K562 (cell line): ENCODE measurements around the gene CCR5AS.

Experiments
- ATF1 ChIP-seq, 2 experiments: fragments of 450-650 bp in 1 of 2; IDR thresholded peaks; 2 replicates each; pipeline ENCODE4 v1.6.1; 2016; ENCODE audit warnings: missing compliant biosample characterization in 1 of 2, missing genetic modification characterization in 1 of 2
- CREM ChIP-seq: IDR thresholded peaks from 2 replicates; pipeline ENCODE4 v1.6.1; 2014; ENCODE audit warnings: antibody characterized with exemption, low read depth
- CTCF ChIP-seq, 3 experiments: IDR thresholded peaks in 2 of 3; conservative IDR thresholded peaks in 1 of 3; 2 replicates each; pipeline ENCODE4 v1.5.1; 2011 to 2012; ENCODE audit warnings: low read length in 3 of 3, mild to moderate bottlenecking in 3 of 3, control low read depth in 2 of 3, improper control_type of control experiment in 1 of 3, inconsistent platforms in 1 of 3, low read depth in 1 of 3, mixed read lengths in 1 of 3, moderate library complexity in 1 of 3; ENCODE audit not compliant: insufficient read depth in 2 of 3
- E2F4 ChIP-seq: sonication (generic); formaldehyde crosslinking; IDR thresholded peaks from 2 replicates; pipeline ENCODE4 v1.8.0; 2022; ENCODE audit warnings: mild to moderate bottlenecking, low read depth, missing genetic modification reagents
- ELF1 ChIP-seq: fragments of 200-800 bp; sonication (Bioruptor generic); IDR thresholded peaks from 2 replicates; pipeline ENCODE4 v1.6.1; 2016; ENCODE audit warnings: missing genetic modification characterization, missing compliant biosample characterization
- ERF ChIP-seq: fragments of 450-650 bp; formaldehyde crosslinking; IDR thresholded peaks from 2 replicates; pipeline ENCODE4 v1.4.0; 2020; ENCODE audit warnings: mild to moderate bottlenecking, mixed read lengths
- KLF1 ChIP-seq: fragments of 450-650 bp; IDR thresholded peaks from 2 replicates; pipeline ENCODE4 v1.6.1; 2016; ENCODE audit warnings: missing genetic modification characterization, missing compliant biosample characterization
- NBN ChIP-seq: fragments of 450-650 bp; IDR thresholded peaks from 2 replicates; pipeline ENCODE4 v1.6.1; 2016; ENCODE audit warnings: low read depth, mild to moderate bottlenecking
- PCBP1 ChIP-seq: fragments of 200-400 bp; formaldehyde crosslinking; IDR thresholded peaks from 2 replicates; pipeline ENCODE4 v1.6.1; 2018; ENCODE audit warnings: mild to moderate bottlenecking, low read depth, low read length; ENCODE audit not compliant: poor library complexity, severe bottlenecking
- SREBF1 ChIP-seq: fragments of 150-350 bp; IDR thresholded peaks from 2 replicates; pipeline ENCODE4 v1.6.1; 2014; ENCODE audit warnings: antibody characterized with exemption, low read depth, low read length, borderline replicate concordance
- ZBTB40 ChIP-seq, 2 experiments: fragments of 450-650 bp in 1 of 2; sonication (generic) in 1 of 2; formaldehyde crosslinking in 1 of 2; IDR thresholded peaks; 2 replicates each; pipeline versions ENCODE4 v1.7.1 to v1.9.0; 2016 to 2022; ENCODE audit warnings: inconsistent platforms in 1 of 2, mild to moderate bottlenecking in 1 of 2, missing genetic modification reagents in 1 of 2
- ZNF143 ChIP-seq: sonication (generic); formaldehyde crosslinking; IDR thresholded peaks from 2 replicates; pipeline ENCODE4 v1.9.0; 2022; ENCODE audit warnings: mild to moderate bottlenecking, missing genetic modification reagents
- ZNF408 ChIP-seq: fragments of 250-450 bp; sonication (Bioruptor Pico); IDR thresholded peaks from 2 replicates; pipeline ENCODE4 v1.4.0; 2020; ENCODE audit warnings: low read depth, mild to moderate bottlenecking, moderate library complexity
- TF ChIP-seq, protein P1 (sequence below): fragments of 250-450 bp; sonication (Bioruptor Pico); IDR thresholded peaks from 2 replicates; pipeline ENCODE4 v1.8.0; 2021; ENCODE audit warnings: moderate library complexity, mild to moderate bottlenecking, inconsistent platforms

CCR5AS gene

DNA sequence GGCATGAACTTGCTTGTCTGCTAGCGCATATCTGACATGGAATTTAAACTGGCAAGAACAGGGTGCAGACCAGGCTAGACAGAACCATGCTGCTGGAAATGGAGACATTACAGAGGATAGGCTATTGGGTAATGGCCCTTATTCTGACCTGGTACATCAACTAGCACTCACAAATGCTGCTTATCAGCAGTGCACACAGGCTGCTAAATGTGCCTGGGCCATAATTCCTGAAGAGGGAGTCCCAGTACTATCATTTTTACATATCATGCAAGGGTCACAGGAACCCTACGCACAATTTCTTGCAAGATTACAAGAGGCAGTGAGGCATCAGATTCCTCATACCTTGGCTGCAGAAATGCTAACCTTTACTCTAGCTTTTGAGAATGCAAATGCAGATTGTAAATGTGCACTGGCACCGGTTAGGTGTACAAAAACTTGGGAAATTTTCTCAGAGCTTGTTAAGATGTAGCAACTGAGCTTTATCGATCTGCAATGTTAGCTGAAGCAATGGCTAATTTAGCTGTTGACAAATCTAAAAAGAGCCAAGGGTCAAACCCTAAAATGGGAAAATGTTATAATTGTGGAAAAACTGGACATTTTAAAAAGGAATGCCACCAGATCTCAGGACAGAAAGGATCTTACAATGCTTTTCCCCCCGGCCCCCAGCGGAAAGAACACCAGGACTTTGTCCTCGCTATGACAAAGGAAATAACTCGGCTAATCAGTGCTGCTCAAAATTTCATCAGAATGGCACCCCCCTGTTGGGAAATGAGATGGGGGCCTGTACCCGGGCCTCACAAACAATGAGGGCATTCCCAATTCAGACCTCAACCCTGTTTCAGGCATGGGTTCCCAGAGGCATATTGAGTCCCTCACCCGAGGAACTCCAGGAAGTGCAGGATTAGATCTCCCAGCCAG lies 21.3 kb upstream of the CCR5AS start (continued):
- no peak for TF ChIP-seq ZBTB40 (IDR thresholded peaks at IDR 0.05)
- no peak for TF ChIP-seq ZBTB40 (CRISPR knock-in tag; IDR thresholded peaks at IDR 0.05)
- TF ChIP-seq ZNF408 (CRISPR knock-in tag), result no peak
- TF ChIP-seq SREBF1, result no peak
- TF ChIP-seq, protein P1, sequence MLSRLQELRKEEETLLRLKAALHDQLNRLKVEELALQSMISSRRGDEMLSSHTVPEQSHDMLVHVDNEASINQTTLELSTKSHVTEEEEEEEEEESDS (CRISPR knock-in tag), result no peak
- TF ChIP-seq ELF1 (tag), result no peak
- TF ChIP-seq CTCF (IDR thresholded peaks at IDR 0.05 in 2 of 3, conservative IDR thresholded peaks at IDR 0.05 in 1 of 3; ENCODE audit: insufficient read depth in 2 of 3, low read depth in 1 of 3, low read length in 3 of 3), result peak; percentile 39 to 72 (median 51)
- TF ChIP-seq CREM, result peak; percentile 62
- TF ChIP-seq ZNF143, result no peak
- TF ChIP-seq NBN, result no peak
- TF ChIP-seq PCBP1, result no peak
- no peak for TF ChIP-seq ERF
- no peak for TF ChIP-seq E2F4
- TF ChIP-seq ATF1 (CRISPR knock-in tag; IDR thresholded peaks at IDR 0.05), result no peak
- peak; percentile 34; the same call in 1 of the 2 replicates for TF ChIP-seq ATF1 (tag; IDR thresholded peaks at IDR 0.05)
- TF ChIP-seq KLF1 (tag), result no peak
